SK-N-MC (cell line): ENCODE measurements around the gene TLNRD1.

Source experiments
- DNase-seq: peaks from one replicate; pipeline ENCODE4 v3.0.0-alpha.2; 2011; ENCODE audit warnings: low read depth, low spot score
- H3K27ac ChIP-seq: fragments of 200-600 bp; sonication (generic); 2 replicates; pipeline ENCODE4 v1.5.1; 2016; ENCODE audit warnings: mixed run types
- H3K36me3 ChIP-seq: fragments of 200-600 bp; sonication (generic); 2 replicates; pipeline ENCODE4 v1.6.1; 2017; ENCODE audit warnings: antibody characterized with exemption, low read length, mixed read lengths; ENCODE audit not compliant: insufficient read depth
- H3K4me3 ChIP-seq: fragments of 200-600 bp; sonication (generic); 2 replicates; pipeline ENCODE4 v1.5.1; 2016
- H3K9ac ChIP-seq: fragments of 200-600 bp; sonication (generic); 2 replicates; pipeline ENCODE4 v1.8.0; 2017; ENCODE audit warnings: mixed run types, mixed read lengths; ENCODE audit not compliant: insufficient read length
- H3K9me3 ChIP-seq: fragments of 200-600 bp; sonication (generic); 2 replicates; pipeline ENCODE4 v1.6.1; 2017; ENCODE audit warnings: low read depth, mild to moderate bottlenecking, antibody characterized with exemption, low read length, moderate library complexity, mixed read lengths
- EZH2 ChIP-seq: fragments of 200-600 bp; sonication (generic); IDR thresholded peaks from one replicate; pipeline ENCODE4 v1.6.1; 2017; ENCODE audit warnings: antibody characterized with exemption
- FOXP2 ChIP-seq: optimal IDR thresholded peaks from 2 replicates; pipeline ENCODE3; 2011; ENCODE audit warnings: mild to moderate bottlenecking, moderate library complexity; ENCODE audit not compliant: insufficient read depth; ENCODE audit errors: extremely low read length, control extremely low read depth
- POLR2AphosphoS5 ChIP-seq: IDR thresholded peaks from 2 replicates; pipeline ENCODE4 v1.6.1; 2012; ENCODE audit warnings: mild to moderate bottlenecking, low read depth, low read length, borderline replicate concordance

Gene TLNRD1

GRCh38 chr15:81002331-81003096 is 1.8 kb downstream of the TLNRD1 start:
- H3K4me3 ChIP-seq, result peak overlapping the region; percentile 94
- no peaks in the 10 kb centered on the region for H3K9me3 ChIP-seq
- H3K27ac ChIP-seq, result no peak overlapping the region
- peak overlapping the region; percentile 87 for H3K9ac ChIP-seq
- H3K36me3 ChIP-seq, result no peaks in the 10 kb centered on the region
- no peak for TF ChIP-seq FOXP2
- no peak for TF ChIP-seq POLR2AphosphoS5
- no peak for TF ChIP-seq EZH2
- DNase-seq, result no peak

GRCh38 chr15:81003097-81003350 is 2.3 kb downstream of the TLNRD1 start:
- H3K9ac ChIP-seq, result no peak overlapping the region
- H3K27ac ChIP-seq, result no peak overlapping the region
- DNase-seq, result no peak
- no peaks in the 10 kb centered on the region for H3K9me3 ChIP-seq
- no peaks in the 10 kb centered on the region for H3K36me3 ChIP-seq
- no peak overlapping the region for H3K4me3 ChIP-seq
- no peak for TF ChIP-seq EZH2
- TF ChIP-seq FOXP2, result no peak

- Histone ChIP-seq H3K4me3 (no peak overlapping the region), H3K36me3 (no peaks in the 10 kb centered on the region), H3K9me3 (no peaks in the 10 kb centered on the region), H3K9ac (no peak overlapping the region), H3K27ac (no peak overlapping the region)
- DNase-seq, result no peak
- no peak for TF ChIP-seq POLR2AphosphoS5
- TF ChIP-seq FOXP2, result no peak
- TF ChIP-seq EZH2, result no peak
These were observed 5.4 kb downstream of the TLNRD1 start for GRCh38 chr15:81006124-81006523.

DNA sequence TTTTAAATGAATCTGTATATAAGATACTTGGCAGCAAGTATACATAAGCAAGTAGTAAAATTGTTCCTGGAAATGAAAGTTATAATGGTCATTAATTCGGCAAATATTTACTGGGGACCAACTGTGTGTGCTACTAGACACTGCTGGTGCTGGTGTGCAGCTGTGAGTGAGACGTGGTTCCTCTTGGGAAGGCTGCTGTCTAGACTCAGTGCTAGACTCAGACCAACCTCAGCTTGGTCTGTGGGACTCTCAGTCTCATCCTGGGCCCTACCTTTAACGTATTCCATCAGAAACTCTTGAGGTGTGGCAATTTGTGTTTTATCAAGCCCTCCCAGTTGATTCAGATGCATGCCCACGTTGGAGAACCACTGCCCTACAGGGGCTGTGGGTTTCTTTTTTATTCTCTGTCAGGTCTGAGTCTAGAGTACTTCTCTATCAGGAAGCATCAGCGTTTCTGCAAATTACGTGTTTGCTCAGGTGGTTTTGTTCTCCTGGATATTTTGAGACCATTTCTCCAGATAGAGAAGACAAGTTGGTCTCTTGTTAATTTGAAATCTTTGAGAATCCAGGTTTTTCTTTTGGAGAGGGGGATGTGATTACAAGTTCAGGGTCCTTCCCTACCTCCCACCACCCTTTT is 6.8 kb downstream of the TLNRD1 start:
- H3K9me3 ChIP-seq, result no peaks in the 10 kb centered on the region
- no peak overlapping the region for H3K9ac ChIP-seq
- H3K36me3 ChIP-seq, result no peaks in the 10 kb centered on the region
- no peak overlapping the region for H3K4me3 ChIP-seq
- TF ChIP-seq FOXP2, result no peak
- TF ChIP-seq POLR2AphosphoS5, result no peak
- TF ChIP-seq EZH2, result no peak
- DNase-seq, result no peak
- no peak overlapping the region for H3K27ac ChIP-seq

- TF ChIP-seq FOXP2 (no peak), EZH2 (no peak), POLR2AphosphoS5 (no peak)
- H3K9me3 ChIP-seq, result no peaks in the 10 kb centered on the region
- DNase-seq, result no peak
- H3K4me3 ChIP-seq, result no peak overlapping the region
- H3K9ac ChIP-seq, result no peak overlapping the region
- H3K27ac ChIP-seq, result no peak overlapping the region
- no peaks in the 10 kb centered on the region for H3K36me3 ChIP-seq
These were observed 7.6 kb downstream of the TLNRD1 start for GRCh38 chr15:81008312-81008711.

GRCh38 chr15:81010086-81010485 is 9.4 kb downstream of the TLNRD1 start:
- Histone ChIP-seq H3K9ac (no peak overlapping the region), H3K9me3 (no peaks in the 10 kb centered on the region), H3K36me3 (no peaks in the 10 kb centered on the region), H3K4me3 (no peak overlapping the region), H3K27ac (no peak overlapping the region)
- TF ChIP-seq FOXP2 (no peak), POLR2AphosphoS5 (no peak), EZH2 (no peak)
- no peak for DNase-seq

GRCh38 chr15:81011593-81011992 is 10.9 kb downstream of the TLNRD1 start:
- DNase-seq, result no peak
- TF ChIP-seq FOXP2 (no peak), EZH2 (no peak), POLR2AphosphoS5 (no peak)
- H3K36me3 ChIP-seq, result no peaks in the 10 kb centered on the region
- no peaks in the 10 kb centered on the region for H3K9me3 ChIP-seq
- H3K9ac ChIP-seq, result no peak overlapping the region
- H3K4me3 ChIP-seq, result no peak overlapping the region
- H3K27ac ChIP-seq, result no peak overlapping the region

DNA sequence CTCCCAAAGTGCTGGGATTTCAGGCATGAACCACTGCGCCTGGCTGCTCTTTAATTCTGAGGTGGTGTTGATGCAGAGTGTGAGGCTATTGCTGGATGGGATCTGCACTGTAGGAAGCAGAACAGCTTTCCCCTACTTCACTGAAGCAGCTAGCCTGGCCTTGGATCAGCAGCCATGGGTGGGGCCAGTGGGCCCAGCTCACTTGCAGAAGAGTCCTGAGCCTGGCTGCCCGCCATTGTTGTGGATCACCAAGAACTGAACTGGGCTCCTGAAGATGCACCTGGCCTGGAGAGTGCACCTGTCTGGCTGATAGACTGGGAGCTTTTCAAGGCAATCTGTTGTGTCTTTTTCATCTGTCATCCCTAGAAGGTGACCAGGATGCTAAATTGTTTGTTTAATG is 11.9 kb downstream of the TLNRD1 start:
- Histone ChIP-seq H3K36me3 (no peaks in the 10 kb centered on the region), H3K9me3 (no peaks in the 10 kb centered on the region), H3K27ac (no peak overlapping the region), H3K4me3 (no peak overlapping the region), H3K9ac (no peak overlapping the region)
- TF ChIP-seq FOXP2 (no peak), EZH2 (no peak), POLR2AphosphoS5 (no peak)
- DNase-seq, result no peak
